Karpas-422 (cell line): ENCODE data around the gene ACP7. TPM values are rescaled to one million over a fixed set of nuclear protein-coding genes. Genes with fewer than 3 reads are reported as not detected.

Experiments
- DNase-seq: peaks from one replicate; pipeline ENCODE4 v3.0.0-alpha.2; 2015
- H2AFZ ChIP-seq: fragments of 200-600 bp; sonication (generic); 2 replicates; pipeline ENCODE4 v1.6.1; 2014; ENCODE audit warnings: antibody characterized with exemption, low read length, mixed read lengths
- H3K27ac ChIP-seq: fragments of 200-600 bp; sonication (generic); 2 replicates; pipeline ENCODE4 v1.5.1; 2014; ENCODE audit warnings: mild to moderate bottlenecking, low read length, moderate library complexity
- H3K27me3 ChIP-seq: fragments of 200-600 bp; sonication (generic); 2 replicates; pipeline ENCODE4 v1.6.1; 2014; ENCODE audit warnings: low read length, mixed read lengths
- H3K36me3 ChIP-seq: fragments of 200-600 bp; sonication (generic); 2 replicates; pipeline ENCODE4 v1.6.1; 2014; ENCODE audit warnings: low read length, mixed read lengths; ENCODE audit not compliant: insufficient read depth
- H3K4me1 ChIP-seq: fragments of 200-600 bp; sonication (generic); 2 replicates; pipeline ENCODE4 v1.6.1; 2014; ENCODE audit warnings: mild to moderate bottlenecking, low read length, mixed read lengths
- H3K4me2 ChIP-seq: fragments of 200-600 bp; sonication (generic); 2 replicates; pipeline ENCODE4 v1.6.1; 2014; ENCODE audit warnings: low read length, low read depth, mild to moderate bottlenecking; ENCODE audit not compliant: poor library complexity, severe bottlenecking
- H3K4me3 ChIP-seq: fragments of 200-600 bp; sonication (generic); 2 replicates; pipeline ENCODE4 v1.5.1; 2014; ENCODE audit warnings: mild to moderate bottlenecking, antibody characterized with exemption, low read length, mixed read lengths
- H3K79me2 ChIP-seq: fragments of 200-600 bp; sonication (generic); 2 replicates; pipeline ENCODE4 v1.6.1; 2014; ENCODE audit warnings: mild to moderate bottlenecking, low read length, mixed read lengths
- H3K9ac ChIP-seq: fragments of 200-600 bp; sonication (generic); 2 replicates; pipeline ENCODE4 v1.6.0; 2014; ENCODE audit warnings: low read length
- H3K9me2 ChIP-seq: fragments of 200-600 bp; sonication (generic), shearing (Covaris generic); replicated peaks from 2 replicates; pipeline ENCODE4 v1.6.0; 2014; ENCODE audit warnings: mild to moderate bottlenecking, low read length, moderate library complexity; ENCODE audit not compliant: insufficient read depth
- H3K9me3 ChIP-seq: fragments of 300-700, 200-600 bp; sonication (generic); 2 replicates; pipeline ENCODE4 v1.6.1; 2014; ENCODE audit warnings: low read length, mixed read lengths
- H4K20me1 ChIP-seq: fragments of 200-600 bp; sonication (generic); 2 replicates; pipeline ENCODE4 v1.6.1; 2014; ENCODE audit warnings: mild to moderate bottlenecking, antibody characterized with exemption, low read length, low read depth; ENCODE audit not compliant: insufficient read depth
- total RNA-seq: library from RNA; depleted of rRNA; stranded (reverse); fragments of >200 nt; shearing (Covaris generic); gene quantifications from 2 replicates; pipeline ENCODE4 v1.2.3, GENCODE V29; 2014; ENCODE audit warnings: low replicate concordance; rRNA removed

ACP7 gene
- not detected in 2 replicates for total RNA-seq

- DNase-seq, result no peak
- H3K4me2 ChIP-seq, result no peak within 1 kb of the TSS
- no peaks in the 10 kb centered on the region for H3K9me3 ChIP-seq
- H3K36me3 ChIP-seq, result no peaks in the 10 kb centered on the region
- H3K4me3 ChIP-seq, result no peak within 1 kb of the TSS
- no peak within 1 kb of the TSS for H3K27ac ChIP-seq
- H2AFZ ChIP-seq, result no peak within 1 kb of the TSS
- H4K20me1 ChIP-seq, result no peaks in the 10 kb centered on the region
- no peaks in the 10 kb centered on the region for H3K9me2 ChIP-seq
- H3K79me2 ChIP-seq, result no peaks in the 10 kb centered on the region
- no peaks in the 10 kb centered on the region for H3K27me3 ChIP-seq
- no peak within 1 kb of the TSS for H3K9ac ChIP-seq
- peaks cover 2% of the 10 kb centered on the region; the same call in 1 of the 2 replicates for H3K4me1 ChIP-seq
Observed at GRCh38 chr19:39083983-39084731, at the start of gene ACP7. Gene ACP7, plus strand, starts transcription at chr19:39084368. Its CDS starts 902 bp downstream, at chr19:39085270.

- H3K36me3 ChIP-seq, result no peaks in the 10 kb centered on the region
- H3K4me1 ChIP-seq, result peaks cover 1% of the 10 kb centered on the region; the same call in 1 of the 2 replicates
- DNase-seq, result no peak
Observed at GRCh38 chr19:39036581-39036980, 47.6 kb upstream of the ACP7 start.

GRCh38 chr19:39037194-39037593 is 47.0 kb upstream of the ACP7 start:
- no peaks in the 10 kb centered on the region for H4K20me1 ChIP-seq
- DNase-seq, result no peak

More at GRCh38 chr19:39036581-39036980, 47.6 kb upstream of the ACP7 start:
- no peaks in the 10 kb centered on the region for H3K9me2 ChIP-seq
- no peak overlapping the region for H3K4me2 ChIP-seq
- H2AFZ ChIP-seq, result no peak overlapping the region
- H3K79me2 ChIP-seq, result no peaks in the 10 kb centered on the region
- no peak overlapping the region for H3K9ac ChIP-seq
- H3K9me3 ChIP-seq, result no peaks in the 10 kb centered on the region
- no peak overlapping the region for H3K27ac ChIP-seq
- no peak overlapping the region for H3K4me3 ChIP-seq
- H3K27me3 ChIP-seq, result no peaks in the 10 kb centered on the region
- H4K20me1 ChIP-seq, result no peaks in the 10 kb centered on the region

GRCh38 chr19:39038098-39038497 is 46.1 kb upstream of the ACP7 start:
- Histone ChIP-seq H3K4me2 (no peak overlapping the region), H3K27ac (no peak overlapping the region), H2AFZ (no peak overlapping the region), H3K79me2 (no peaks in the 10 kb centered on the region), H3K9me2 (no peaks in the 10 kb centered on the region), H3K27me3 (no peaks in the 10 kb centered on the region), H3K9ac (no peak overlapping the region), H3K36me3 (no peaks in the 10 kb centered on the region), H3K9me3 (no peaks in the 10 kb centered on the region), H3K4me3 (no peak overlapping the region), H3K4me1 (no peaks in the 10 kb centered on the region), H4K20me1 (no peaks in the 10 kb centered on the region)
- DNase-seq, result no peak

More at GRCh38 chr19:39037194-39037593, 47.0 kb upstream of the ACP7 start:
- Histone ChIP-seq H3K27me3 (no peaks in the 10 kb centered on the region), H3K79me2 (no peaks in the 10 kb centered on the region), H3K4me3 (no peak overlapping the region), H3K9me2 (no peaks in the 10 kb centered on the region), H2AFZ (no peak overlapping the region), H3K36me3 (no peaks in the 10 kb centered on the region), H3K9me3 (no peaks in the 10 kb centered on the region), H3K27ac (no peak overlapping the region), H3K4me1 (no peaks in the 10 kb centered on the region), H3K9ac (no peak overlapping the region), H3K4me2 (no peak overlapping the region)

GRCh38 chr19:39045506-39045905 is 38.7 kb upstream of the ACP7 start:
- no peak overlapping the region for H3K4me3 ChIP-seq
- no peaks in the 10 kb centered on the region for H3K36me3 ChIP-seq
- H4K20me1 ChIP-seq, result no peaks in the 10 kb centered on the region
- H3K9ac ChIP-seq, result no peak overlapping the region
- DNase-seq, result no peak
- no peaks in the 10 kb centered on the region for H3K79me2 ChIP-seq
- no peak overlapping the region for H2AFZ ChIP-seq
- H3K4me1 ChIP-seq, result peaks cover 4% of the 10 kb centered on the region
- no peaks in the 10 kb centered on the region for H3K9me2 ChIP-seq
- no peaks in the 10 kb centered on the region for H3K27me3 ChIP-seq
- H3K4me2 ChIP-seq, result no peak overlapping the region
- no peaks in the 10 kb centered on the region for H3K9me3 ChIP-seq
- no peak overlapping the region for H3K27ac ChIP-seq

GRCh38 chr19:39046037-39046821 is 37.9 kb upstream of the ACP7 start:
- H3K4me3 ChIP-seq, result no peak overlapping the region
- H4K20me1 ChIP-seq, result no peaks in the 10 kb centered on the region
- H3K9ac ChIP-seq, result no peak overlapping the region
- H3K36me3 ChIP-seq, result no peaks in the 10 kb centered on the region
- no peak overlapping the region for H3K27ac ChIP-seq
- no peaks in the 10 kb centered on the region for H3K79me2 ChIP-seq
- peak; percentile 80 for DNase-seq
- peaks cover 4% of the 10 kb centered on the region for H3K4me1 ChIP-seq
- no peaks in the 10 kb centered on the region for H3K9me3 ChIP-seq
- H3K4me2 ChIP-seq, result no peak overlapping the region
- H2AFZ ChIP-seq, result no peak overlapping the region
- H3K27me3 ChIP-seq, result no peaks in the 10 kb centered on the region
- H3K9me2 ChIP-seq, result no peaks in the 10 kb centered on the region

GRCh38 chr19:39047073-39047472 is 37.1 kb upstream of the ACP7 start:
- H3K4me3 ChIP-seq, result no peak overlapping the region
- no peak overlapping the region for H3K9ac ChIP-seq
- H3K27me3 ChIP-seq, result no peaks in the 10 kb centered on the region
- H4K20me1 ChIP-seq, result no peaks in the 10 kb centered on the region
- no peaks in the 10 kb centered on the region for H3K9me3 ChIP-seq
- no peaks in the 10 kb centered on the region for H3K79me2 ChIP-seq
- DNase-seq, result no peak
- H3K9me2 ChIP-seq, result no peaks in the 10 kb centered on the region
- no peak overlapping the region for H2AFZ ChIP-seq
- no peaks in the 10 kb centered on the region for H3K36me3 ChIP-seq
- no peak overlapping the region for H3K27ac ChIP-seq
- H3K4me2 ChIP-seq, result no peak overlapping the region
- H3K4me1 ChIP-seq, result peaks cover 4% of the 10 kb centered on the region

GRCh38 chr19:39052243-39052746 is 31.9 kb upstream of the ACP7 start:
- no peaks in the 10 kb centered on the region for H3K9me2 ChIP-seq
- no peak overlapping the region for H3K4me3 ChIP-seq
- no peak overlapping the region for H3K9ac ChIP-seq
- H3K27me3 ChIP-seq, result no peaks in the 10 kb centered on the region
- H3K79me2 ChIP-seq, result no peaks in the 10 kb centered on the region
- H3K4me1 ChIP-seq, result no peaks in the 10 kb centered on the region
- peak; percentile 76 for DNase-seq
- H2AFZ ChIP-seq, result no peak overlapping the region
- no peak overlapping the region for H3K27ac ChIP-seq
- no peak overlapping the region for H3K4me2 ChIP-seq
- no peaks in the 10 kb centered on the region for H3K36me3 ChIP-seq
- no peaks in the 10 kb centered on the region; the same call in 1 of the 2 replicates for H4K20me1 ChIP-seq
- H3K9me3 ChIP-seq, result no peaks in the 10 kb centered on the region
